ENCODE data around the gene MSRB1. TPM values are rescaled to one million over a fixed set of nuclear protein-coding genes. Genes with fewer than 3 reads are reported as not detected.
A peak's percentile ranks its signal among the peaks of the same experiment; 100 is the strongest.

The MSRB1 gene, protein sequence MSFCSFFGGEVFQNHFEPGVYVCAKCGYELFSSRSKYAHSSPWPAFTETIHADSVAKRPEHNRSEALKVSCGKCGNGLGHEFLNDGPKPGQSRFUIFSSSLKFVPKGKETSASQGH
- total RNA-seq (20.7 and 25.0 TPM in 2 replicates), polyA plus RNA-seq (42.1 and 54.6 TPM in 2 replicates), polyA minus RNA-seq (28.6 and 30.2 TPM in 2 replicates), Bru-seq, nascent RNA (percentile 40 among the genes with signal in this experiment), BruChase-seq, experiment 1, labeled RNA remaining after a 6-hour chase (percentile 56 among the genes with signal in this experiment), BruChase-seq, experiment 2, labeled RNA remaining after a 2-hour chase (percentile 51 among the genes with signal in this experiment)
- polyA plus RNA-seq (2011; cell fraction: cytosol; rRNA removed): 36.9 and 41.4 TPM in 2 replicates
- 11.0 and 14.4 TPM in 2 replicates for polyA plus RNA-seq (2011; cell fraction: nucleus; rRNA removed)
- polyA plus RNA-seq (2012): 31.7 and 31.9 TPM in 2 replicates
- polyA minus RNA-seq (2011; cell fraction: cytosol; rRNA and poly(A)+ RNA removed): 19.6 TPM
- 4.9 and 5.0 TPM in 2 replicates for polyA minus RNA-seq (2011; cell fraction: nucleus; rRNA and poly(A)+ RNA removed)
- long read RNA-seq, transcript MSRB1-201 (4 exons, 1,423 nt): major isoform, 134 of 142 reads
- long read RNA-seq, partial matches to known transcripts: 4 of 142 reads
- long read RNA-seq, other reads (novel, unspliced or antisense): 2 of 142 reads

DNA sequence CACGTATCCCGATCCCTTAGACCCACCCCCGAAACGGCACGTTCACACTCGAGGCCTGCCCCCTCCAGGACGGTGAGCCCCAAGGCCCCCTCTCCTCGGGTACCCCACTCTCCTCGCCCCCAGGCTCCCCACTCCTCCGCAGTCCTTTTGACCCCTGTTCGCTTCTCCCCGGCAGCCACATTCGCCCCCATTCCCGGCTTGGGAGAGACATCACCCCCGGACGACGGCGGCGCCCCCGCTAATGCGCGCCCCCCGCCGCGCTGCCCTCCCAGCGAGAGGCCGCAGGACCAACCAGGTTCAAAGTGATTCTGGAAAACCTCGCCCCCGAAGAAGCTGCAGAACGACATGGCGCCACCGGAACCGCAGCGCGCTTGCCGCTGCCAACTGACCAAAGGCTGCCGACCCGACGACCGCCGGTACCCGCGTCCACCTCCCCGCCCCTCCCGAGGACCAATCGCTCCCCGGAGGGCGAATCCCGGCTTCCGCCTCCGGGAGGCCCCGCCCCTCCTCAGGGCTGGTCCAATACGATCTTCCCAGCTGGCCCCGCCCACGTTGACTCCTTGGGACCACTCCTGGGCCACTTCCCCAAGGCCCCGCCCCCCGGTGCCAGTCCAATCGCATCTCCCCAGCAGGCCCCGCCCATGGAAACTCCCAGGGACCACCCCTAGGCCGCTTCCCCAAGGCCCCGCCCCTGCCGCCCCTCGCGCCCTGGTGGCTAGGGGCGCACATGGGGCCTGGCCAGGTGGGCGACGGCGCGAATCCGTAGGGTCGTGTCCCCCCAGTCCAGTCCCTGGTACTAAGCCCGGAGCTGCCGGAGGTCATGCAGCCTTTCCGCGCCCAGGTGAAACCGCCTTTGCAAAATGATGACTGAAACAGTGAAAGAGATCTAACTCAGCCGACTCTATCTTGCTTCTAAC, at the start of gene MSRB1:
Gene MSRB1 (minus strand): TSS at position 390 of the 917 bp plus-strand sequence. CDS start 43 bp downstream, at position 347.
- Histone ChIP-seq H3K36me3 (ENCODE audit: control insufficient read depth in 2 of 2, extremely low read depth in 1 of 2, insufficient read depth in 2 of 2, low read length in 2 of 2) (peaks cover 0 to 15% of the 10 kb centered on the region in 2 experiments), H3K9ac (replicated peaks; ENCODE audit: extremely low read depth, insufficient read depth, low read length) (peak within 1 kb of the TSS; percentile 64), H3K9me3 (replicated peaks; ENCODE audit: control insufficient read depth, insufficient read depth, low read length) (no peaks in the 10 kb centered on the region), H3K9me1 (replicated peaks; ENCODE audit: control insufficient read depth, extremely low read depth, insufficient read depth, low read length) (no peaks in the 10 kb centered on the region), H3K4me2 (ENCODE audit: insufficient read depth, low read length) (peak within 1 kb of the TSS; percentile 84), H4K20me1 (replicated peaks; ENCODE audit: control insufficient read depth, extremely low read depth, insufficient read depth, low read length) (no peaks in the 10 kb centered on the region), H3K4me1 (ENCODE audit: control insufficient read depth, extremely low read depth, insufficient read depth, low read length) (peaks cover 12% of the 10 kb centered on the region), H3K79me2 (ENCODE audit: control insufficient read depth, insufficient read depth, low read length) (no peaks in the 10 kb centered on the region), H3K4me3 (replicated peaks in 1 of 3; ENCODE audit: insufficient read depth in 1 of 3, low read depth in 1 of 3, low read length in 3 of 3) (peak within 1 kb of the TSS; percentile 53 to 89 (median 62)), H3K27me3 (ENCODE audit: control insufficient read depth in 2 of 2, insufficient read depth in 2 of 2, low read length in 2 of 2) (no peaks in the 10 kb centered on the region), H2AFZ (ENCODE audit: low read depth, low read length) (peak within 1 kb of the TSS; percentile 99), H3K27ac (ENCODE audit: insufficient read depth, low read depth, low read length) (no peak within 1 kb of the TSS)
- FAIRE-seq: peak; percentile 98
- intact Hi-C loops (cut with micrococcal nuclease) (loop anchor here (1.0 to 2.0 kb wide), 2 partner anchors 14 to 16 kb away; partner anchors contain the start of gene NDUFB10), dilution Hi-C loops (cut with MboI; ENCODE audit: extremely low pct_ligation_motif_present, low sequenced_read_pairs) (no loop called here)
- ChIA-PET CTCF (interaction anchor here (0.9 to 1.3 kb wide), 4 partner anchors 8 to 94 kb away, joined by 3 to 4 read pairs (median 3); no protein-coding TSS in a partner anchor), POLR2A (interaction anchor here (1.5 kb wide), 1 partner anchor 22 kb away, joined by 11 read pairs; the partner anchor contains the start of gene RPS2)
- BruUV-seq (replicated peaks): no TSS peak
- TF ChIP-seq EZH2 (IDR thresholded peaks at IDR 0.05; ENCODE audit: borderline replicate concordance, low read depth, low read length, severe bottlenecking) (no peak), POLR2A (IDR thresholded peaks at IDR 0.05; ENCODE audit: low read depth, low read length) (peak; percentile 91), FOS (IDR thresholded peaks at IDR 0.05; ENCODE audit: borderline replicate concordance, insufficient read depth, low read length) (no peak), POLR2AphosphoS5 (IDR thresholded peaks at IDR 0.05; ENCODE audit: insufficient read depth, low read depth, low read length) (peak; percentile 94)
- TF ChIP-seq, protein P1, sequence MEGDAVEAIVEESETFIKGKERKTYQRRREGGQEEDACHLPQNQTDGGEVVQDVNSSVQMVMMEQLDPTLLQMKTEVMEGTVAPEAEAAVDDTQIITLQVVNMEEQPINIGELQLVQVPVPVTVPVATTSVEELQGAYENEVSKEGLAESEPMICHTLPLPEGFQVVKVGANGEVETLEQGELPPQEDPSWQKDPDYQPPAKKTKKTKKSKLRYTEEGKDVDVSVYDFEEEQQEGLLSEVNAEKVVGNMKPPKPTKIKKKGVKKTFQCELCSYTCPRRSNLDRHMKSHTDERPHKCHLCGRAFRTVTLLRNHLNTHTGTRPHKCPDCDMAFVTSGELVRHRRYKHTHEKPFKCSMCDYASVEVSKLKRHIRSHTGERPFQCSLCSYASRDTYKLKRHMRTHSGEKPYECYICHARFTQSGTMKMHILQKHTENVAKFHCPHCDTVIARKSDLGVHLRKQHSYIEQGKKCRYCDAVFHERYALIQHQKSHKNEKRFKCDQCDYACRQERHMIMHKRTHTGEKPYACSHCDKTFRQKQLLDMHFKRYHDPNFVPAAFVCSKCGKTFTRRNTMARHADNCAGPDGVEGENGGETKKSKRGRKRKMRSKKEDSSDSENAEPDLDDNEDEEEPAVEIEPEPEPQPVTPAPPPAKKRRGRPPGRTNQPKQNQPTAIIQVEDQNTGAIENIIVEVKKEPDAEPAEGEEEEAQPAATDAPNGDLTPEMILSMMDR (IDR thresholded peaks at IDR 0.05; ENCODE audit: extremely low read depth in 1 of 2, insufficient read depth in 1 of 2, low read depth in 1 of 2, low read length in 2 of 2): peak in 1 of 2 donors; percentile 3
- DNase-seq (ENCODE audit: low read depth, low spot score): peak; percentile 99

Measured in endothelial cell of umbilical vein (primary cell).